ENCODE results near the gene SPACA7. TPM values are rescaled to one million over a fixed set of nuclear protein-coding genes. Genes with fewer than 3 reads are reported as not detected.

The SPACA7 gene
- total and polyA plus RNA-seq, 10 of the 15 experiments (the other 5 are each of a cell fraction or from before 2014, with no cell fraction given), result not detected

DNA sequence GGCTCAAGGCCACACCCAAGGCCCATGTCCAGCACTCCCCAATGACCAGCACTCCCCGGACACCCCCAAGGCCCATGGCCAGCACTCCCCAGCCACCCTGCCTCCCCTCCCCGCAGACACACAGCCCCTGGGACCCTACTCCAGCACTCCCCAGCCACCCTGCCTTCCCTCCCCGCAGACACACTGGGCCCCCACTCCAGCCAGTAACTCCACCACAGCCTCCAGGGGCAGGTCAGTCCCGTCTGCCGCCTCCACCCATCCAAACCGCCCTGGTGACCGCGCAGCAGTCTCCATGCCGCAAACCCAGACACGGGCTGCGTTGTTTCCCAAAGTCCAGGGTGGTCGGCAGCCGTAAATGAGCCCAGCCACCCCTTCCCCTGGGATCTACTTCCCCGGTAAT is 70.7 kb downstream of the SPACA7 start:
- ATAC-seq (no peak), FAIRE-seq (no peak), DNase-seq (ENCODE audit: low read depth, low spot score) (no peak)
- H3K79me2 ChIP-seq (ENCODE audit: control insufficient read depth, insufficient read depth, low read length), result no peaks in the 10 kb centered on the region
- no peak overlapping the region for H3K4me2 ChIP-seq (ENCODE audit: control insufficient read depth, insufficient read depth)
- H4K20me1 ChIP-seq (ENCODE audit: control insufficient read depth, insufficient read depth), result no peaks in the 10 kb centered on the region
- in situ Hi-C loops (cut with MboI) (loop anchor here (25.0 kb wide), 1 partner anchor 1360 kb away; no protein-coding TSS in a partner anchor), intact Hi-C loops (cut with micrococcal nuclease; ENCODE audit: unreplicated experiment) (loop anchor here (10.0 kb wide), 1 partner anchor 158 kb away; no protein-coding TSS in a partner anchor)
- H3K36me3 ChIP-seq (ENCODE audit: control insufficient read depth in 2 of 2, insufficient read depth in 2 of 2, low read length in 1 of 2), result no peaks in the 10 kb centered on the region
- SMC1A ChIA-PET (ENCODE audit: uncharacterized antibody, unreplicated experiment), result no interaction called here
- no peaks in the 10 kb centered on the region for H3K4me1 ChIP-seq (ENCODE audit: control insufficient read depth, insufficient read depth, low read length)
- no peak for TF ChIP-seq SUZ12 (IDR thresholded peaks at IDR 0.05; ENCODE audit: unreplicated experiment)
- TF ChIP-seq SMAD5 (IDR thresholded peaks at IDR 0.05; ENCODE audit: low read depth), result no peak
- no peak for TF ChIP-seq JUND (IDR thresholded peaks at IDR 0.05; ENCODE audit: low read depth, low read length)
- TF ChIP-seq, protein P1, sequence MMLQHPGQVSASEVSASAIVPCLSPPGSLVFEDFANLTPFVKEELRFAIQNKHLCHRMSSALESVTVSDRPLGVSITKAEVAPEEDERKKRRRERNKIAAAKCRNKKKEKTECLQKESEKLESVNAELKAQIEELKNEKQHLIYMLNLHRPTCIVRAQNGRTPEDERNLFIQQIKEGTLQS (IDR thresholded peaks at IDR 0.05; ENCODE audit: borderline replicate concordance, extremely low read depth, low read depth, low read length), result no peak
- no peak for TF ChIP-seq NFYB (IDR thresholded peaks at IDR 0.05; ENCODE audit: insufficient read depth, low read depth, low read length)
- no peak for TF ChIP-seq PAX8 (IDR thresholded peaks at IDR 0.05)
- no peak for TF ChIP-seq IKZF1 (conservative IDR thresholded peaks at IDR 0.05)
- no peak for TF ChIP-seq ASH2L (IDR thresholded peaks at IDR 0.05; ENCODE audit: borderline replicate concordance, low read depth)
- no peak for TF ChIP-seq CBX5 (IDR thresholded peaks at IDR 0.05; ENCODE audit: low read depth)
- TF ChIP-seq, protein P2, sequence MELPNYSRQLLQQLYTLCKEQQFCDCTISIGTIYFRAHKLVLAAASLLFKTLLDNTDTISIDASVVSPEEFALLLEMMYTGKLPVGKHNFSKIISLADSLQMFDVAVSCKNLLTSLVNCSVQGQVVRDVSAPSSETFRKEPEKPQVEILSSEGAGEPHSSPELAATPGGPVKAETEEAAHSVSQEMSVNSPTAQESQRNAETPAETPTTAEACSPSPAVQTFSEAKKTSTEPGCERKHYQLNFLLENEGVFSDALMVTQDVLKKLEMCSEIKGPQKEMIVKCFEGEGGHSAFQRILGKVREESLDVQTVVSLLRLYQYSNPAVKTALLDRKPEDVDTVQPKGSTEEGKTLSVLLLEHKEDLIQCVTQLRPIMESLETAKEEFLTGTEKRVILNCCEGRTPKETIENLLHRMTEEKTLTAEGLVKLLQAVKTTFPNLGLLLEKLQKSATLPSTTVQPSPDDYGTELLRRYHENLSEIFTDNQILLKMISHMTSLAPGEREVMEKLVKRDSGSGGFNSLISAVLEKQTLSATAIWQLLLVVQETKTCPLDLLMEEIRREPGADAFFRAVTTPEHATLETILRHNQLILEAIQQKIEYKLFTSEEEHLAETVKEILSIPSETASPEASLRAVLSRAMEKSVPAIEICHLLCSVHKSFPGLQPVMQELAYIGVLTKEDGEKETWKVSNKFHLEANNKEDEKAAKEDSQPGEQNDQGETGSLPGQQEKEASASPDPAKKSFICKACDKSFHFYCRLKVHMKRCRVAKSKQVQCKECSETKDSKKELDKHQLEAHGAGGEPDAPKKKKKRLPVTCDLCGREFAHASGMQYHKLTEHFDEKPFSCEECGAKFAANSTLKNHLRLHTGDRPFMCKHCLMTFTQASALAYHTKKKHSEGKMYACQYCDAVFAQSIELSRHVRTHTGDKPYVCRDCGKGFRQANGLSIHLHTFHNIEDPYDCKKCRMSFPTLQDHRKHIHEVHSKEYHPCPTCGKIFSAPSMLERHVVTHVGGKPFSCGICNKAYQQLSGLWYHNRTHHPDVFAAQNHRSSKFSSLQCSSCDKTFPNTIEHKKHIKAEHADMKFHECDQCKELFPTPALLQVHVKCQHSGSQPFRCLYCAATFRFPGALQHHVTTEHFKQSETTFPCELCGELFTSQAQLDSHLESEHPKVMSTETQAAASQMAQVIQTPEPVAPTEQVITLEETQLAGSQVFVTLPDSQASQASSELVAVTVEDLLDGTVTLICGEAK (IDR thresholded peaks at IDR 0.05; ENCODE audit: borderline replicate concordance), result no peak
- TF ChIP-seq, protein P3, sequence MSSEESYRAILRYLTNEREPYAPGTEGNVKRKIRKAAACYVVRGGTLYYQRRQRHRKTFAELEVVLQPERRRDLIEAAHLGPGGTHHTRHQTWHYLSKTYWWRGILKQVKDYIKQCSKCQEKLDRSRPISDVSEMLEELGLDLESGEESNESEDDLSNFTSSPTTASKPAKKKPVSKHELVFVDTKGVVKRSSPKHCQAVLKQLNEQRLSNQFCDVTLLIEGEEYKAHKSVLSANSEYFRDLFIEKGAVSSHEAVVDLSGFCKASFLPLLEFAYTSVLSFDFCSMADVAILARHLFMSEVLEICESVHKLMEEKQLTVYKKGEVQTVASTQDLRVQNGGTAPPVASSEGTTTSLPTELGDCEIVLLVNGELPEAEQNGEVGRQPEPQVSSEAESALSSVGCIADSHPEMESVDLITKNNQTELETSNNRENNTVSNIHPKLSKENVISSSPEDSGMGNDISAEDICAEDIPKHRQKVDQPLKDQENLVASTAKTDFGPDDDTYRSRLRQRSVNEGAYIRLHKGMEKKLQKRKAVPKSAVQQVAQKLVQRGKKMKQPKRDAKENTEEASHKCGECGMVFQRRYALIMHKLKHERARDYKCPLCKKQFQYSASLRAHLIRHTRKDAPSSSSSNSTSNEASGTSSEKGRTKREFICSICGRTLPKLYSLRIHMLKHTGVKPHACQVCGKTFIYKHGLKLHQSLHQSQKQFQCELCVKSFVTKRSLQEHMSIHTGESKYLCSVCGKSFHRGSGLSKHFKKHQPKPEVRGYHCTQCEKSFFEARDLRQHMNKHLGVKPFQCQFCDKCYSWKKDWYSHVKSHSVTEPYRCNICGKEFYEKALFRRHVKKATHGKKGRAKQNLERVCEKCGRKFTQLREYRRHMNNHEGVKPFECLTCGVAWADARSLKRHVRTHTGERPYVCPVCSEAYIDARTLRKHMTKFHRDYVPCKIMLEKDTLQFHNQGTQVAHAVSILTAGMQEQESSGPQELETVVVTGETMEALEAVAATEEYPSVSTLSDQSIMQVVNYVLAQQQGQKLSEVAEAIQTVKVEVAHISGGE (CRISPR knock-in tag; IDR thresholded peaks at IDR 0.05), result no peak
- H3K9ac ChIP-seq (ENCODE audit: control insufficient read depth, insufficient read depth, low read length), result no peak overlapping the region
- CTCF ChIA-PET, result interaction anchor here (1.1 kb wide), 1 partner anchor 159 kb away, joined by 3 read pairs; no protein-coding TSS in a partner anchor
- no peaks in the 10 kb centered on the region for H3K27me3 ChIP-seq (replicated peaks in 1 of 2; ENCODE audit: control insufficient read depth in 2 of 2, insufficient read depth in 2 of 2, low read length in 1 of 2)
- no peak overlapping the region for H2AFZ ChIP-seq (ENCODE audit: control insufficient read depth, low read depth, low read length)
- no TSS peak for BruUV-seq (replicated peaks)
- H3K27ac ChIP-seq (ENCODE audit: control insufficient read depth, insufficient read depth), result no peak overlapping the region
- POLR2A ChIA-PET, result no interaction called here
- H3K4me3 ChIP-seq, result no peak overlapping the region
- WGBS (ENCODE audit: insufficient coverage, insufficient replicate concordance, low lambda C conversion rate, missing lambda C conversion rate), result 56% methylated on average over 13 of the region's 14 CpGs
- no peaks in the 10 kb centered on the region for H3K9me3 ChIP-seq (replicated peaks; ENCODE audit: control insufficient read depth, insufficient read depth, low read length)
- RAD21 ChIA-PET (ENCODE audit: unreplicated experiment), result no interaction called here
